Gastrocnemius medialis (tissue), 4 donors: Measurements from ENCODE around the gene ZNF334. TPM values are rescaled to one million over a fixed set of nuclear protein-coding genes. Genes with fewer than 3 reads are reported as not detected.

Experiments used
- ATAC-seq, 2 donors: fragments of 150-250 bp; one replicate each; pipeline ENCODE4 v1.9.1; 2016
- DNase-seq, 2 donors: peaks; one replicate each; pipeline ENCODE4 v3.0.0-alpha.2; 2019
- H3K27ac ChIP-seq, 4 donors: fragments of 200-600 bp; sonication (generic); 1 replicate in 1 of 4; 2 replicates in 3 of 4; pipeline ENCODE4 v1.5.1; 2016 to 2018; ENCODE audit warnings: mild to moderate bottlenecking in 2 of 4, moderate library complexity in 1 of 4
- H3K27me3 ChIP-seq, 3 donors: fragments of 200-600 bp; sonication (generic) in 2 of 3; 1 replicate in 1 of 3; 2 replicates in 2 of 3; pipeline versions ENCODE4 v1.5.1 to v1.6.0; 2016 to 2019; ENCODE audit warnings: mild to moderate bottlenecking in 1 of 3, moderate library complexity in 1 of 3
- H3K36me3 ChIP-seq, 2 donors: fragments of 200-600 bp; sonication (generic) in 1 of 2; one replicate each; pipeline ENCODE4 v1.5.1; 2017 to 2018
- H3K4me1 ChIP-seq, 2 donors: fragments of 200-600 bp; sonication (generic) in 1 of 2; one replicate each; pipeline ENCODE4 v1.5.1; 2016 to 2017; ENCODE audit warnings: mild to moderate bottlenecking in 2 of 2
- H3K4me3 ChIP-seq, 4 donors: fragments of 200-600 bp; sonication (generic) in 3 of 4; 1 replicate in 1 of 4; 2 replicates in 3 of 4; pipeline ENCODE4 v1.5.1; 2016 to 2019; ENCODE audit warnings: mild to moderate bottlenecking in 2 of 4
- H3K9me3 ChIP-seq, 3 donors: fragments of 200-600 bp; sonication (generic) in 2 of 3; 1 replicate in 1 of 3; 2 replicates in 2 of 3; pipeline ENCODE4 v1.5.1; 2016 to 2019
- CTCF ChIP-seq, 5 experiments: fragments of 450-650 bp in 3 of 5; fragments of 200-600 bp in 2 of 5; sonication (generic) in 2 of 5; IDR thresholded peaks in 4 of 5; conservative IDR thresholded peaks in 1 of 5; 1 replicate in 4 of 5; 2 replicates in 1 of 5; pipeline ENCODE4 v1.5.1; 2016 to 2019; ENCODE audit warnings: antibody characterized with exemption in 5 of 5, mild to moderate bottlenecking in 3 of 5, moderate library complexity in 3 of 5
- POLR2A ChIP-seq, 2 donors: fragments of 450-650 bp; IDR thresholded peaks; one replicate each; pipeline ENCODE4 v1.6.1; 2017; ENCODE audit warnings: antibody characterized with exemption in 2 of 2, mild to moderate bottlenecking in 2 of 2, moderate library complexity in 2 of 2
- in situ Hi-C, 4 donors: fragments of 200-750 bp; cut with MboI; loops; one replicate each; pipeline versions ENCODE4 v1.15.0 to v1.8.0; 2017; ENCODE audit warnings: low sequenced_read_pairs in 4 of 4
- intact Hi-C: fragments of 100-400 bp; cut with DNase I; formaldehyde crosslinking; loops from one replicate; pipeline ENCODE4 v1.15.1; 2023; ENCODE audit warnings: low total_unique reads
- total RNA-seq, 4 donors: library from RNA; depleted of rRNA; stranded (reverse); fragments of >200 nt; gene quantifications; one replicate each; pipeline versions ENCODE4 v1.1.0 to v1.2.3, GENCODE V29; 2016

The ZNF334 gene
- total RNA-seq, 4 donors from 2014 or later: 0.15 to 0.18 TPM; not detected in 2

GRCh38 chr20:46507760-46508407 is 5.5 kb downstream of the ZNF334 start:
- no peak overlapping the region for H3K27ac ChIP-seq
- no peaks in the 10 kb centered on the region for H3K9me3 ChIP-seq
- DNase-seq (no peak), ATAC-seq (no peak)
- H3K36me3 ChIP-seq: no peaks in the 10 kb centered on the region
- no peak for TF ChIP-seq POLR2A (IDR thresholded peaks at IDR 0.05)
- no peak for TF ChIP-seq CTCF (IDR thresholded peaks at IDR 0.05 in 4 of 5, conservative IDR thresholded peaks at IDR 0.05 in 1 of 5)
- no peaks in the 10 kb centered on the region for H3K27me3 ChIP-seq
- peaks cover 0 to under 1% of the 10 kb centered on the region in 2 donors for H3K4me1 ChIP-seq
- in situ Hi-C loops: no loop called here
- intact Hi-C loops: no loop called here
- H3K4me3 ChIP-seq: no peak overlapping the region

DNA sequence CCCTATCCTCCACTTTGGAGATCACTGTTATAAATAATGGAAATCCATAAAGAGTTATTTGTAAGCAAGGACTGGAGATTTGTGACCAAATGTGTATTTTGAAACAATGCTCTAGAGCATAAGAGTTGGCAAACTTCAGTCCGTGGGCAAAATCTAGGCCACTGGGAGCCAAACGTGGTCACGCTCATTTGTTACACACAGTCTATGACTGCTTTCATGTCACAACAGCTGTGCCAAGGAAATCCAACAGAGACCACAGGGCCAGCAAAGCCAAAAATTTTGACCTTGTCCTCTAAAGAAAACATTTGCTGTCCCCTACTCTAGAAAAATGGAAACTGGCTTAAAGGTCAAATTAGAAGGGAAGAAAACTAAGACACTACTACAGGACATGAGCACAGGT is 7.9 kb downstream of the ZNF334 start:
- no peak overlapping the region for H3K27ac ChIP-seq
- DNase-seq: no peak
- H3K4me3 ChIP-seq: no peak overlapping the region
- H3K27me3 ChIP-seq: no peaks in the 10 kb centered on the region
- H3K36me3 ChIP-seq: no peaks in the 10 kb centered on the region
- H3K9me3 ChIP-seq: peaks cover 0 to 15% (median 4%) of the 10 kb centered on the region in 3 donors
- in situ Hi-C loops: no loop called here
- TF ChIP-seq CTCF (IDR thresholded peaks at IDR 0.05 in 4 of 5, conservative IDR thresholded peaks at IDR 0.05 in 1 of 5) (no peak), POLR2A (IDR thresholded peaks at IDR 0.05) (no peak)
- intact Hi-C loops: no loop called here
- no peak for ATAC-seq
- no peaks in the 10 kb centered on the region for H3K4me1 ChIP-seq

DNA sequence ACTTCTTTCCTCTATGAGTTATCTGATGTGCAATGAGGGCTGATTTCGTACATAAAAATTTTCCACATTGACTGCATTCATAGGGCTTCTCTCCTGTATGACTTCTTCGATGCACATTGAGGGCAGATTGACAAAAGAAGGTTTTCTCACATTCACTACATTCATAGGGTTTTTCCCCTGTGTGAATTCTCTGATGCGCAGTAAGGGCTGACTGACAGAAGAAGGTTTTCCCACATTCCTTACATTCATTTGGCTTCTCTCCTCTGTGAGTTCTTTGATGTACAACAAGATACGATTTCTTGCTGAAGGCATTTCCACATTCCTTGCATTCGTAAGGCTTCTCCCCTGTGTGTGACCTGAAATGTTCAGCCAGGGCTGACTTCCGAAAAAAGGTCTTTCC is 11.4 kb downstream of the ZNF334 start:
- in situ Hi-C loops: no loop called here
- ATAC-seq: no peak
- H3K9me3 ChIP-seq: peaks cover 0 to 15% (median 5%) of the 10 kb centered on the region in 3 donors

DNA sequence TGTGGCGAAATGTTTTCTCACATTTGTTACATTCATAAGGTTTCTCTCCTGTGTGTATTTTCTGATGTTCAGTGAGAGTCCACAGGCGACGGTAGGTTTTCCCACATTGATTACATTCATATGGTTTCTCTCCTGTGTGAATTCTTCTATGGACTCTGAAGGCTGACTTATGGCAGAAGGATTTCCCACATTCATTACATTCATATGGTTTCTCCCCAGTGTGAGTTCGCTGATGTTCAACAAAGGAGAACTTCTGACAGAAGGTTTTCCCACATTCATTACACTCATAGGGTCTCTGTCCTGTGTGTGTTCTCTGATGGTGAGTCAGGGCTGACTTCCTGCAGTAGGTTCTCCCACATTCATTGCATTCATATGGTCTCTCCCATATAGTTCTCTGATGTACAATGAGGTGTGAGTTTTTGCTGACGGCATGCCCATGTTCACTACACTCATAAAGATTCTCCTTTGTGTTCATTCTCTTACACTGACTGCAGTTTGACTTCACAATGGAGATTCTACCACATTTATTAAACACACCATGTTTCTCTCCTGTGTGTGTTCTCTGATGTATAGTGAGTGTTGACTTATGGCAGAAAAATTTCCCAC is 11.9 kb downstream of the ZNF334 start:
- DNase-seq: no peak
- in situ Hi-C loops (no loop called here), intact Hi-C loops (no loop called here)
- H3K27me3 ChIP-seq: no peaks in the 10 kb centered on the region
- no peak overlapping the region for H3K27ac ChIP-seq
- H3K4me3 ChIP-seq: peak overlapping the region in 1 of 4 donors; percentile 2
- H3K9me3 ChIP-seq: peaks cover 0 to 15% (median 5%) of the 10 kb centered on the region in 3 donors
- no peak for ATAC-seq
- no peaks in the 10 kb centered on the region for H3K4me1 ChIP-seq
- no peaks in the 10 kb centered on the region for H3K36me3 ChIP-seq
- TF ChIP-seq CTCF (IDR thresholded peaks at IDR 0.05 in 4 of 5, conservative IDR thresholded peaks at IDR 0.05 in 1 of 5) (no peak), POLR2A (IDR thresholded peaks at IDR 0.05) (no peak)

More for the DNA sequence above, 11.4 kb downstream of the ZNF334 start:
- intact Hi-C loops: no loop called here
- H3K4me1 ChIP-seq: no peaks in the 10 kb centered on the region
- no peak for TF ChIP-seq CTCF (IDR thresholded peaks at IDR 0.05 in 4 of 5, conservative IDR thresholded peaks at IDR 0.05 in 1 of 5)
- no peak for TF ChIP-seq POLR2A (IDR thresholded peaks at IDR 0.05)
- peak overlapping the region in 1 of 4 donors; percentile 2 for H3K4me3 ChIP-seq
- no peaks in the 10 kb centered on the region for H3K27me3 ChIP-seq
- H3K36me3 ChIP-seq: no peaks in the 10 kb centered on the region
- no peak for DNase-seq
- no peak overlapping the region for H3K27ac ChIP-seq
